Adipose tissue (tissue), 3 donors: ENCODE data around the gene MON1B. TPM values are rescaled to one million over a fixed set of nuclear protein-coding genes. Genes with fewer than 3 reads are reported as not detected.
"Not testable (repeated sequence)": the region's sequence is repeated elsewhere in the genome, so short reads cannot be mapped to it uniquely, and the experiment has no call there.

ENCODE experiments used
- H3K27ac ChIP-seq: one replicate; pipeline ENCODE4 v1.5.1; 2013; ENCODE audit warnings: low read depth, low read length
- WGBS, 3 donors: extraction: QIAGEN DNeasy Blood & Tissue Kit; methylation state at CpG; one replicate each; pipeline ENCODE4 v1.1.7; 2013; 5-methylcytosine and 5-hydroxymethylcytosine counted together
- polyA plus RNA-seq, 3 donors: library from polyadenylated mRNA; stranded (reverse); fragments of 200-250 nt; gene quantifications; one replicate each; pipeline ENCODE4 v1.2.3, GENCODE V29; 2013
- donor health status: healthy with polysubstance abuse.
- donor health status: Bipolar disorder and iron deficiency.
- donor health status: healthy.

MON1B gene
- polyA plus RNA-seq, result 10 to 100 TPM; 12.5 to 22.9 (median 14.2) TPM

- peak within 1 kb of the TSS; percentile 94 for H3K27ac ChIP-seq
- 0% methylated on average over 63 of the region's 63 CpGs for WGBS, 3 donors
Observed at GRCh38 chr16:77190478-77191258, at the start of gene MON1B. Gene MON1B (plus strand): TSS chr16:77191190. CDS start chr16:77191486, 296 bp downstream.

GRCh38 chr16:77143364-77143763 lies 47.6 kb upstream of the MON1B start:
- H3K27ac ChIP-seq, result no peak overlapping the region

GRCh38 chr16:77148121-77148520 lies 42.9 kb upstream of the MON1B start:
- 57 to 85% (median 81%) methylated on average over 4 of the region's 4 CpGs for WGBS, 3 donors
- H3K27ac ChIP-seq, result no peak overlapping the region

GRCh38 chr16:77157346-77158058 lies 33.5 kb upstream of the MON1B start:
- WGBS, 3 donors, result 27 to 48% (median 40%) methylated on average over 3 of the region's 3 CpGs
- H3K27ac ChIP-seq, result no peak overlapping the region

GRCh38 chr16:77158293-77158692 lies 32.7 kb upstream of the MON1B start:
- WGBS, 3 donors, result 70 to 86% (median 79%) methylated on average over 6 of the region's 6 CpGs
- H3K27ac ChIP-seq, result no peak overlapping the region

- 83 to 86% (median 85%) methylated on average over 2 of the region's 2 CpGs for WGBS, 3 donors
- H3K27ac ChIP-seq, result no peak overlapping the region
Observed at GRCh38 chr16:77165006-77165405, 26.0 kb upstream of the MON1B start.

- not testable (repeated sequence) for H3K27ac ChIP-seq
- WGBS, 3 donors, result 66 to 80% (median 79%) methylated on average over 9 of the region's 9 CpGs
Observed at GRCh38 chr16:77165536-77166236, 25.3 kb upstream of the MON1B start.

GRCh38 chr16:77166726-77167125 lies 24.3 kb upstream of the MON1B start:
- H3K27ac ChIP-seq, result no peak overlapping the region
- 52 to 72% (median 60%) methylated on average over 2 of the region's 2 CpGs for WGBS, 3 donors

- 61 to 68% (median 64%) methylated on average over 4 of the region's 4 CpGs for WGBS, 3 donors
- no peak overlapping the region for H3K27ac ChIP-seq
Observed at GRCh38 chr16:77168901-77169300, 22.1 kb upstream of the MON1B start.

- 17 to 22% (median 19%) methylated on average over 6 of the region's 6 CpGs for WGBS, 3 donors
- H3K27ac ChIP-seq, result no peak overlapping the region
Observed at GRCh38 chr16:77169650-77170236, 21.2 kb upstream of the MON1B start.

- H3K27ac ChIP-seq, result no peak overlapping the region
- 55 to 65% (median 58%) methylated on average over 4 of the region's 4 CpGs for WGBS, 3 donors
Observed at GRCh38 chr16:77170805-77171204, 20.2 kb upstream of the MON1B start.

- 57 to 65% (median 57%) methylated on average over 5 of the region's 5 CpGs for WGBS, 3 donors
- no peak overlapping the region for H3K27ac ChIP-seq
Observed at GRCh38 chr16:77171745-77172635, 19.0 kb upstream of the MON1B start.

GRCh38 chr16:77172951-77173350 lies 18.0 kb upstream of the MON1B start:
- H3K27ac ChIP-seq, result no peak overlapping the region

GRCh38 chr16:77183137-77183536 lies 7.9 kb upstream of the MON1B start:
- H3K27ac ChIP-seq, result no peak overlapping the region
- 70 to 78% (median 74%) methylated on average over 1 of the region's 1 CpG for WGBS, 3 donors

GRCh38 chr16:77186298-77186697 lies 4.7 kb upstream of the MON1B start:
- 91 to 100% (median 92%) methylated on average over 1 of the region's 1 CpG for WGBS, 3 donors
- not testable (repeated sequence) for H3K27ac ChIP-seq

- WGBS, 3 donors, result 0 to 1% (median 0%) methylated on average over 19 of the region's 19 CpGs
- peak overlapping the region; percentile 35 for H3K27ac ChIP-seq
Observed at GRCh38 chr16:77190190-77190477, 856 bp upstream of the MON1B start.

GRCh38 chr16:77191259-77191969 lies 424 bp downstream of the MON1B start:
- WGBS, 3 donors, result 4 to 5% (median 4%) methylated on average over 24 of the region's 24 CpGs
- H3K27ac ChIP-seq, result peak overlapping the region; percentile 94

GRCh38 chr16:77193377-77193776 lies 2.4 kb downstream of the MON1B start:
- H3K27ac ChIP-seq, result no peak overlapping the region
- WGBS, 3 donors, result 96 to 99% (median 98%) methylated on average over 13 of the region's 13 CpGs
